ENCODE measurements around the gene LYRM4. TPM values are rescaled to one million over a fixed set of nuclear protein-coding genes. Genes with fewer than 3 reads are reported as not detected.

Gene LYRM4
- total RNA-seq, 1 experiment from 2014 or later = 44.3 TPM

GRCh38 chr6:5199283-5199682 is 61.5 kb downstream of the LYRM4 start:
- Histone ChIP-seq H3K18ac (ENCODE audit: insufficient read length, low read depth, low read length) (no peak overlapping the region), H3K4ac (ENCODE audit: low read depth, low read length) (no peak overlapping the region), H4K20me1 (ENCODE audit: control insufficient read depth, insufficient read depth, insufficient read length) (no peaks in the 10 kb centered on the region), H3T11ph (ENCODE audit: low read length) (no peak overlapping the region), H3K79me2 (ENCODE audit: insufficient read depth, low read length) (no peaks in the 10 kb centered on the region), H2BK15ac (ENCODE audit: low read depth, low read length) (no peak overlapping the region), H3K23ac (ENCODE audit: insufficient read length, low read depth, low read length) (no peak overlapping the region), H2AK5ac (ENCODE audit: insufficient read length, low read length) (no peak overlapping the region), H4K91ac (ENCODE audit: insufficient read length, low read depth, low read length) (no peak overlapping the region), H3K14ac (ENCODE audit: insufficient read depth, low read length) (no peak overlapping the region), H2BK20ac (ENCODE audit: low read depth, low read length, poor library complexity, severe bottlenecking) (no peak overlapping the region), H3K27ac (ENCODE audit: insufficient read length, low read depth, low read length) (no peak overlapping the region), H3K79me1 (ENCODE audit: insufficient read depth, low read depth, low read length, poor library complexity, severe bottlenecking) (no peaks in the 10 kb centered on the region), H3K9me3 (ENCODE audit: control insufficient read depth, low read depth, low read length) (no peaks in the 10 kb centered on the region), H3K9ac (ENCODE audit: extremely low read depth, insufficient read length, low read length) (no peak overlapping the region), H3K4me1 (ENCODE audit: insufficient read depth, low read length) (no peaks in the 10 kb centered on the region), H3K56ac (ENCODE audit: insufficient read length, low read depth, low read length) (no peak overlapping the region), H3K23me2 (ENCODE audit: insufficient read length, low read depth, low read length, poor library complexity, severe bottlenecking) (no peaks in the 10 kb centered on the region), H2BK120ac (ENCODE audit: low read depth, low read length, poor library complexity, severe bottlenecking) (no peak overlapping the region), H4K5ac (ENCODE audit: insufficient read length, low read depth, low read length) (no peak overlapping the region), H3K4me2 (ENCODE audit: insufficient read depth, insufficient read length, low read length) (no peak overlapping the region), H2BK12ac (ENCODE audit: insufficient read length, low read depth, low read length) (no peak overlapping the region), H2BK5ac (ENCODE audit: insufficient read length, low read length) (no peak overlapping the region), H3K27me3 (ENCODE audit: insufficient read depth, low read length) (no peaks in the 10 kb centered on the region), H2AFZ (ENCODE audit: low read length) (no peak overlapping the region), H4K8ac (replicated peaks; ENCODE audit: insufficient read length, low read depth, low read length) (no peak overlapping the region)
- no peak for DNase-seq
- Mint-ChIP-seq H3K9me3 (no peaks in the 10 kb centered on the region), H3K27ac (no peak overlapping the region), H3K4me1 (peaks cover 12 to 13% of the 10 kb centered on the region in 2 experiments), H3K27me3 (ENCODE audit: low read depth) (no peaks in the 10 kb centered on the region), H3K4me3 (no peak overlapping the region), H3K36me3 (ENCODE audit: insufficient read depth in 1 of 3, low read depth in 3 of 3) (peaks cover 4 to 9% (median 8%) of the 10 kb centered on the region in 3 experiments; a peak in 5 of 7 replicates)
- no CpG with 5 or more reads among the region's 2 CpGs for WGBS (ENCODE audit: extremely low coverage, insufficient read length, low lambda C conversion rate)
- no peak for TF ChIP-seq CTCF (conservative IDR thresholded peaks at IDR 0.05)

Data from H9 (cell line).